DMS 273 treated with DMSO at 0.1 percent for 48 hours (cell line): Measurements from ENCODE around the gene ABCB1.
A peak's percentile ranks its signal among the peaks of the same experiment; 100 is the strongest.
"Not testable (repeated sequence)": the region's sequence is repeated elsewhere in the genome, so short reads cannot be mapped to it uniquely, and the experiment has no call there.

Experiments used
- DNase-seq: peaks from one replicate; lab custom pipeline; 2025; lab: John Stamatoyannopoulos, UW

The ABCB1 gene

DNA sequence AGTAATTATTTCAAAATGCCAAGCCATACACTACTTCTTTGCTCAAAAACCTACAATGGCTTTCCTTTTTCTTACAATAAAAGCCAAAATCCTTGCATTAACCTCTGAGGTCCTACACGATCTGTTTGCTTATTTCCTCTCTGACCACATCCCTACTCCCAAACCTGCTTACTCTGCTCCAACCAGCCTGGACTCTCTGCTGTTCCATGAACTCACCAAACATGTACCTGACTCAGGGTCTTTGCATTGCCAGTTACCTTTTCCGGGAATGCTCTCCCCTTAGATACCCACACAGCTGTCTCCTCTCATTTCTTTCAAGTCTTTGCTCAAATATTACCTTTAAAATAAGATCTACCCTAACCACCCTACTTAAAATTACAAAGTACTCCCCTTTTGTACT, 127.5 kb downstream of the ABCB1 start:
- DNase-seq, result no peak

DNA sequence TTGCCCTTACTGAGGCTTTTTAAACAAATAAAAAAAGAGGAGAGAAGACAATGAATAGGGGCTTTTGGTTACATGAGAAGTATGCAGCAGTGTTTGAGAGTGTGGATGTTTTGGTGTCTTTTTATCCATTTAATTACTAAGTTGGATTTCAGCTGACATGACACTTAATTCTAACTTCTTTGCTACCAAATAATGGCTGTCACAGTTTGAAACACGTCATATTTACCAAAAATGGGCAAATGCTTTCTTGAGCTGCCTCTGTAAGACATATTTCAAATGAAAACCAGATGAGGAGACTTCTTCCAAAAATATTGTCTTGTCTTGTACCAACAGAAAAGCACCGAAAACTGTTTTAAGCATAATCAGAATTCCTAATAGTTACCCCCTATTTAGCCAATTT, 129.2 kb downstream of the ABCB1 start:
- DNase-seq, result no peak

DNA sequence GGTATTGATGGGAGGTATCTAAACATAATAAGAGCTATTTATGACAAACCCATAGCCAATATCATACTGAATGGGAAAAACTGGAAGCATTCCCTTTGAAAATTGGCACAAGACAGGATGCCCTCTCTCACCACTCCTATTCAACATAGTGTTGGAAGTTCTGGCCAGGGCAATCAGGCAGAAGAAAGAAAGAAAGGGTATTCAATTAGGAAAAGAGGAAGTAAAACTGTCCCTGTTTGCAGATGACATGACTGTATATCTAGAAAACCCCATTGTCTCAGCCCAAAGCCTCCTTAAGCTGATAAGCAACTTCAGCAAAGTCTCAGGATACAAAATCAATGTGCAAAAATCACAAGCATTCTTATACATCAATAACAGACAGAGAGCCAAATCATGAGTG, 131.5 kb downstream of the ABCB1 start:
- DNase-seq, result not testable (repeated sequence)

DNA sequence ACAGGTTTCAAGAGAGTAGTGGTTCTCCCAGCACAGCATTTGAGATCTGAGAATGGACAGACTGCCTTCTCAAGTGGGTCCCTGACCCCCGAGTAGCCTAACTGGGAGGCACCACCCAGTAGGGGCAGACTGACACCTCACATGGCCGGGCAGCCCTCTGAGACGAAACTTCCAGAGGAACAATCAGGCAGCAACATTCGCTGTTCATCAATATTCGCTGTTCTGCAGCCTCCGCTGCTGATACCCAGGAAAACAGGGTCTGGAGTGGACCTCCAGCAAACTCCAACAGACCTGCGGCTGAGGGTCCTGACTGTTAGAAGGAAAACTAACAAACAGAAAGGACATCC, 135.2 kb downstream of the ABCB1 start:
- not testable (repeated sequence) for DNase-seq

DNA sequence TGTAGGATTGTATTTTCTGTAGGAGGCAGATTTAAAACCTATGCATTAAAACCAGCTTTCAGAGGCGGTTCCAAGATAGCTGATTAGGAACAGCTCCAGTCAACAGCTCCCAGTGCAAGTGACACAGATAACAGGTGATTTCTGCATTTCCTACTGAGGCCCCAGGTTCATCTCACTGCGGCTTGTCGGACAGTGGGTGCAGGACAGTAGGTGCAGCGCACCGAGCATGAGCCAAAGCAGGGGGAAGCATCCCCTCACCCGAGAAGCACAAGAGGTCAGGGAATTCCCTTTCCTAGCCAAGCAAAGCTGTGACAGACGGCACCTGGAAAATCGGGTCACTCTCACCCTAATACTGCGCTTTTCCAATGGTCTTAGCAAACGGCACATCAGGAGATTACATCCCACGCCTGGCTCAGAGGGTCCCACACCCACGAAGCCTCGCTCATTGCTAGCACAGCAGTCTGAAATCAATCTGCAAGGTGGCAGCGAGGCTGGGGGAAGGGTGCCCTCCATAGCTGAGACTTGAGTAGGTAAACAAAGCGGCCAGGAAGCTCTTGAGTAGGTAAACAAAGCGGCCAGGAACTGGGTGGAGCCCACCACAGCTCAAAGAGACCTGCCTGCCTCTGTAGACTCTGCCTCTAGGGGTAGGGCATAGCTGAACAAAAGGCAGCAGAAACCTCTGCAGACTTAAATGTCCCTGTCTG, 135.7 kb downstream of the ABCB1 start:
- not testable (repeated sequence) for DNase-seq

DNA sequence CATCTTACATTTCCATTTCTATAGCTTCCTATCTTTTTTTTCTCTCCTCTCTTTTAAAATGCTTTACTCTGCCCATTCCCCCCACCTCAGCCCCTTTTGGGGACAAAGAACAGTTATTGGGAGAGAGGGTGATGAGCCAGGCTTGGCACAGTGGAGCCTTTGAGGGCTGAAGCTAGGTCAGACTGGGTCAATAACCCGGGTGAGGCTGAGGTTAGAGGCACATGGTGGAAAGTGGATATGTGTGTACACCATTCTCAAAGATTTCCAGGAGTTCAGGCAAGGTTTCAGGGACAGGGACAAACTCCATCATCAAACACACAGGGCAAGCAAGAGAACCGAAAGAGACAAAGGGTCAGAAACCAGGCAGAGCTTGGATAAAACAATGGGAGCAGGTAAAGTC, 136.7 kb downstream of the ABCB1 start:
- no peak for DNase-seq

DNA sequence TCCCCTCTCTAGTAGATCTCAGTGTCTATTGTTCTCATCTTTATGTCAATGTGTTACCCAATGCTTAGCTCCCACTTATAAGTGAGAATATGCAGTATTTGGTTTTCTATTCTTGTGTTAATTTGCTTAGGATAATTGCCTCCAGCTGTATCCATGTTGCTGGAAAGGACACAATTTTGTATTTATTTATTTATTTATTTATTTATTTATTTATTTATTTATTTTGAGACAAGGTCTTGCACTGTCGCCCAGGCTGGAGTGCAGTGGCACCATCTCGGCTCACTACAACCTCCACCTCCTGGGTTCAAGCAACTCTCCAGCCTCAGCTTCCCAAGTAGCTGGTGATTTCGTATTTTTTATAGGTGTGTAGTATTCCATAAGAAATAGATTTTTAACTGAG, 140.2 kb downstream of the ABCB1 start:
- DNase-seq, result not testable (repeated sequence)

DNA sequence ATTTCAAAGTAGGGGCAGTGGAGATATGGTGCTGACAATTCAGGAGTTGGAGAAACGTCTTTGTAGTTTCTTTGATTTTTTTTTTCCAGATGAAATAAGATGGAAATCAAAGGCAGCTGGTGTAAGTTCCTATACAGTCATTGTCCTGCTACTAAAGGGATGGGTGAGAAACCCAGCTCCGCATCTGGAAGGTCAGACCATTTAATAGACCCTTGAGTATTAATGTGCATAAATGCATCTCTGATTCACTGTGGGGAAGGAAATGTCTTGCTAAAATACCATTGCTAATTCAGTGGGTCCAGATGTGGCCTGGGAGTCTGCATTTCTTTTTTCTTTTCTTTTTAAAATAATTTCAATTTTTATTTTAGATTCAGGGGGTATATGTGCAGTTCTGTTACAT, 140.7 kb downstream of the ABCB1 start:
- no peak for DNase-seq

DNA sequence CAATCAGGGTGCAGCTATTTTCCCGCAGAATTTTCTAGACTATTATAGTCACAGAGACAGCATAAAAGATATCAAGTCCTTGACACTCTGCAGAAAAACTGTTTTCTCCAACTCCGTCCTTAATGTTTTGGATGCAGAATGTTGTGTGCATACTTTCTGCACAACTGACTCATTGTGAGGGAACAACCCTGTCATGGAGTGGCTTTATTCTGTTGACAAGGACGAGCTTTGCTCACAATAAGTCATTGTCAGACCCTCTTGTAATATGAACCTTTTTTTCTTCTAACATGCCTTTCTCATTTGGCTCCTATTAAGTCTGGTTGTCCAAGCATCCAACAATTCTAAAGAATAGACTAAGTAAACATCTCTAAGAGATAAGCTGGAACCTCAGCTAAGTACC, 142.5 kb downstream of the ABCB1 start:
- DNase-seq, result no peak

DNA sequence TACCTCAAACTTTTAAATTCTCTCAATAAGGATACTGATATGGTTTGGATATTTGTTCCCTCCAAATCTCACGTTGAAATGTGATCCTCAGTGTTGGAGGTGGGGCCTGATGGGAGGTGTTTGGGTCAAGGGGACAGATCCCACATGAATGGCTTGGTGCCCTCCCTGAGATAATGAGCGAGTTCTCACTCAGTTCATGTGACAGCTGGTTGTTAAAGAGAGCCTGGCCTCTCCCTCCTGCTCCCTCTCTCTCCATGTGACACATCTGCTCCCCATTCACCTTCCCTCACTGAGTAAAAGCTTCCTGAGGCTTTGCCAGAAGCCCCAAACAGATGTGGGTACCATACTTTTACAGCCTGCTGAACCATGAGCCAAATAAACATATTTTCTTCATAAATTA, 144.4 kb downstream of the ABCB1 start:
- DNase-seq, result peak; percentile 45
